IMR-90 (cell line): ENCODE data around the gene KLHL3. TPM values are rescaled to one million over a fixed set of nuclear protein-coding genes. Genes with fewer than 3 reads are reported as not detected.

Experiments
- ATAC-seq: fragments of 200-7000 bp; cut with Tn5 transposase; 2 replicates; pipeline ENCODE4 v1.9.1; 2020; ENCODE audit warnings: low read depth, mild to moderate bottlenecking, moderate library complexity
- BruUV-seq: library from RNA; stranded (reverse); fragments of 400-500 nt; replicated peaks from 2 replicates; lab custom pipeline; 2021; lab: Mats Ljungman, UMichigan
- CTCF ChIA-PET: fragments of 300-600 bp; formaldehyde crosslinking; extraction: SDS; loops from one replicate; lab custom pipeline; 2021; ENCODE audit warnings: antibody characterized with exemption; lab: Yijun Ruan, JAX
- POLR2A ChIA-PET: fragments of 300-600 bp; sonication (Branson Sonifier 250); formaldehyde crosslinking; loops from one replicate; lab custom pipeline; 2022; ENCODE audit warnings: antibody characterized with exemption; ENCODE audit not compliant: unreplicated experiment; lab: Charles Lee
- DNase-seq: peaks from one replicate; pipeline ENCODE4 v3.0.0; 2013
- H2AFZ ChIP-seq: replicated peaks from 2 replicates; pipeline ENCODE3; 2013; ENCODE audit warnings: low read length, mild to moderate bottlenecking; ENCODE audit not compliant: poor library complexity
- H2AK5ac ChIP-seq: 2 replicates; pipeline ENCODE4 v1.6.1; 2013; ENCODE audit warnings: low read depth, low read length, inconsistent platforms
- H2AK9ac ChIP-seq: replicated peaks from 2 replicates; pipeline ENCODE3; 2013; ENCODE audit warnings: mild to moderate bottlenecking, low read depth, low read length, moderate library complexity; ENCODE audit not compliant: poor library complexity
- H2BK120ac ChIP-seq: 2 replicates; pipeline ENCODE4 v1.6.1; 2013; ENCODE audit warnings: low read depth, low read length, inconsistent platforms
- H2BK15ac ChIP-seq: 3 replicates; pipeline ENCODE4 v1.6.1; 2013; ENCODE audit warnings: low read depth, low read length, inconsistent platforms
- H2BK20ac ChIP-seq: 2 replicates; pipeline ENCODE4 v1.6.1; 2013; ENCODE audit warnings: low read depth, mild to moderate bottlenecking, inconsistent platforms, low read length, moderate library complexity
- H2BK5ac ChIP-seq: 2 replicates; pipeline ENCODE4 v1.6.1; 2013; ENCODE audit warnings: mild to moderate bottlenecking, low read depth, low read length, inconsistent platforms; ENCODE audit not compliant: poor library complexity, severe bottlenecking
- H3K14ac ChIP-seq: replicated peaks from 2 replicates; pipeline ENCODE4 v1.6.1; 2013; ENCODE audit warnings: low read depth, low read length, inconsistent platforms
- H3K18ac ChIP-seq: 2 replicates; pipeline ENCODE4 v1.6.1; 2013; ENCODE audit warnings: low read depth, low read length, control low read depth
- H3K23ac ChIP-seq: 2 replicates; pipeline ENCODE4 v1.6.1; 2013; ENCODE audit warnings: low read depth, low read length, inconsistent platforms
- H3K27ac ChIP-seq: 2 replicates; pipeline ENCODE4 v1.5.1; 2013; ENCODE audit warnings: mild to moderate bottlenecking, control low read depth, low read length; ENCODE audit not compliant: insufficient read depth
- H3K27me3 ChIP-seq: 2 replicates; pipeline ENCODE4 v1.6.1; 2013; ENCODE audit warnings: low read length; ENCODE audit not compliant: control insufficient read depth, insufficient read depth
- H3K36me3 ChIP-seq: 2 replicates; pipeline ENCODE4 v1.6.1; 2013; ENCODE audit warnings: low read length, mixed read lengths; ENCODE audit not compliant: control insufficient read depth, insufficient read depth
- H3K4ac ChIP-seq: 2 replicates; pipeline ENCODE4 v1.6.1; 2013; ENCODE audit warnings: low read depth, low read length, inconsistent platforms
- H3K4me1 ChIP-seq: 2 replicates; pipeline ENCODE4 v1.6.1; 2013; ENCODE audit warnings: low read length, mixed read lengths; ENCODE audit not compliant: control insufficient read depth, insufficient read depth
- H3K4me2 ChIP-seq: 2 replicates; pipeline ENCODE4 v1.6.1; 2013; ENCODE audit warnings: low read depth, mild to moderate bottlenecking, control low read depth, low read length, moderate library complexity
- H3K4me3 ChIP-seq: 2 replicates; pipeline ENCODE4 v1.5.1; 2013; ENCODE audit warnings: low read depth, mild to moderate bottlenecking, control low read depth, low read length, moderate library complexity; ENCODE audit not compliant: insufficient read depth
- H3K56ac ChIP-seq: 2 replicates; pipeline ENCODE4 v1.6.1; 2013; ENCODE audit warnings: low read length, inconsistent platforms; ENCODE audit not compliant: insufficient read depth; ENCODE audit errors: extremely low read depth
- H3K79me1 ChIP-seq, 2 experiments: 2 replicates each; pipeline ENCODE4 v1.6.1; 2013; ENCODE audit warnings: low read length in 2 of 2, inconsistent platforms in 1 of 2, low read depth in 1 of 2
- H3K9ac ChIP-seq: 2 replicates; pipeline ENCODE4 v1.6.1; 2013; ENCODE audit warnings: low read depth, low read length, control low read depth
- H3K9me1 ChIP-seq: 2 replicates; pipeline ENCODE4 v1.6.1; 2013; ENCODE audit warnings: low read length, inconsistent platforms; ENCODE audit not compliant: insufficient read depth
- H3K9me3 ChIP-seq: 2 replicates; pipeline ENCODE4 v1.6.1; 2013; ENCODE audit warnings: low read length; ENCODE audit not compliant: control insufficient read depth, insufficient read depth
- H4K20me1 ChIP-seq: 2 replicates; pipeline ENCODE4 v1.6.1; 2013; ENCODE audit warnings: low read length, inconsistent platforms; ENCODE audit not compliant: insufficient read depth
- H4K5ac ChIP-seq: 2 replicates; pipeline ENCODE4 v1.6.1; 2013; ENCODE audit warnings: mild to moderate bottlenecking, low read depth, low read length, control low read depth
- H4K8ac ChIP-seq, 2 experiments: 2 replicates each; pipeline ENCODE4 v1.6.1; 2013; ENCODE audit warnings: low read depth in 2 of 2, low read length in 2 of 2, control low read depth in 1 of 2, inconsistent platforms in 1 of 2
- H4K91ac ChIP-seq: 2 replicates; pipeline ENCODE4 v1.6.1; 2013; ENCODE audit warnings: low read depth, low read length, inconsistent platforms; ENCODE audit not compliant: insufficient read depth
- BHLHE40 ChIP-seq: fragments of 150-350 bp; IDR thresholded peaks from 2 replicates; pipeline ENCODE4 v1.6.1; 2016; ENCODE audit warnings: mild to moderate bottlenecking, low read depth, low read length
- CHD1 ChIP-seq: IDR thresholded peaks from 2 replicates; pipeline ENCODE4 v1.6.1; 2012; ENCODE audit warnings: low read depth, low read length, improper control_type of control experiment
- CTCF ChIP-seq: conservative IDR thresholded peaks from 2 replicates; pipeline ENCODE4 v1.5.1; 2012; ENCODE audit warnings: mild to moderate bottlenecking, low read depth, low read length, improper control_type of control experiment
- FOS ChIP-seq: fragments of 150-350 bp; IDR thresholded peaks from 2 replicates; pipeline ENCODE4 v1.6.1; 2016; ENCODE audit warnings: low read depth, low read length
- MAFK ChIP-seq: IDR thresholded peaks from 2 replicates; pipeline ENCODE4 v1.6.1; 2012; ENCODE audit warnings: low read depth, low read length, improper control_type of control experiment
- SMC3 ChIP-seq: fragments of 150-350 bp; IDR thresholded peaks from 2 replicates; pipeline ENCODE4 v1.6.1; 2016; ENCODE audit warnings: low read depth, mild to moderate bottlenecking, antibody characterized with exemption, low read length, moderate library complexity
- WGBS, 2 experiments: methylation state at CpG; one replicate each; pipeline versions ENCODE4 v1.1.5 to v1.1.7; 2013; ENCODE audit warnings: missing lambda C conversion rate in 2 of 2; ENCODE audit not compliant: insufficient read length in 1 of 2; ENCODE audit errors: extremely low coverage in 2 of 2; 5-methylcytosine and 5-hydroxymethylcytosine counted together
- dilution Hi-C: fragments of 300-500 bp; cut with HindIII; formaldehyde crosslinking; loops from one replicate; pipeline ENCODE4 v1.14.3; 2018; ENCODE audit warnings: low sequenced_read_pairs; ENCODE audit not compliant: unreplicated experiment
- in situ Hi-C: fragments of 300-500 bp; cut with MboI; formaldehyde crosslinking; loops from 3 replicates; pipeline ENCODE4 v1.14.3; 2019; ENCODE audit warnings: low sequenced_read_pairs, inconsistent platforms, mixed read lengths
- intact Hi-C: fragments of 100-400 bp; cut with micrococcal nuclease; formaldehyde crosslinking; loops from 2 replicates; pipeline ENCODE4 v1.10.0; 2022
- polyA plus RNA-seq, 3 experiments: library from polyadenylated mRNA; depleted of rRNA; stranded (reverse); fragments of >200 nt; gene quantifications; 2 replicates each; pipeline ENCODE4 v1.2.3, GENCODE V29; 2012; ENCODE audit warnings: low replicate concordance in 1 of 3
- total RNA-seq: library from RNA; depleted of rRNA; stranded (reverse); fragments of >200 nt; gene quantifications from 2 replicates; pipeline ENCODE4 v1.2.3, GENCODE V29; 2012

Gene KLHL3
- total and polyA plus RNA-seq, 2 of the 4 experiments (the other 2 are of a cell fraction): 2.3 to 4.1 TPM

GRCh38 chr5:137737349-137738131, 1.7 kb upstream of the KLHL3 start (continued):
- TF ChIP-seq FOS: peak; percentile 28; the same call in 1 of the 2 replicates

GRCh38 chr5:137736496-137736895, 607 bp upstream of the KLHL3 start:
- Histone ChIP-seq H3K36me3 (no peaks in the 10 kb centered on the region), H2AK5ac (no peak overlapping the region), H3K4ac (no peak overlapping the region), H3K9me1 (no peaks in the 10 kb centered on the region; the same call in 1 of the 2 replicates), H4K91ac (no peak overlapping the region), H2BK15ac (no peak overlapping the region), H4K20me1 (no peaks in the 10 kb centered on the region), H3K18ac (no peak overlapping the region), H2BK120ac (no peak overlapping the region), H3K23ac (peak overlapping the region; percentile 38; the same call in 1 of the 2 replicates), H2BK5ac (no peak overlapping the region), H3K4me3 (no peak overlapping the region), H3K4me2 (no peak overlapping the region), H3K56ac (no peak overlapping the region), H2AK9ac (no peak overlapping the region), H3K27ac (no peak overlapping the region), H3K14ac (no peak overlapping the region), H3K79me1 (no peaks in the 10 kb centered on the region; a peak in 1 of 4 replicates), H3K9me3 (no peaks in the 10 kb centered on the region), H3K4me1 (no peaks in the 10 kb centered on the region; the same call in none of the 2 replicates), H3K9ac (no peak overlapping the region), H3K27me3 (no peaks in the 10 kb centered on the region; the same call in 1 of the 2 replicates), H4K8ac (no peak overlapping the region), H4K5ac (no peak overlapping the region), H2BK20ac (no peak overlapping the region), H2AFZ (no peak overlapping the region)
- no peak for DNase-seq
- dilution Hi-C loops (no loop called here), in situ Hi-C loops (loop anchor here (5.0 to 25.0 kb wide), 2 partner anchors 79 to 424 kb away; no protein-coding TSS in a partner anchor), intact Hi-C loops (no loop called here)
- no TSS peak for BruUV-seq
- WGBS, 2 experiments: 100% methylated on average over 1 of the region's 1 CpG; no CpG with 5 or more reads in 1 of the 2 experiments
- TF ChIP-seq BHLHE40 (no peak), MAFK (no peak), CHD1 (no peak), CTCF (no peak), SMC3 (no peak)
- ChIA-PET POLR2A (no interaction called here), CTCF (interaction anchor here (1.0 to 2.5 kb wide), 2 partner anchors 17 to 76 kb away, joined by 6 to 8 read pairs; no protein-coding TSS in a partner anchor)
- ATAC-seq: no peak
